H9 (cell line): ENCODE results near the gene LRP1B. TPM values are rescaled to one million over a fixed set of nuclear protein-coding genes. Genes with fewer than 3 reads are reported as not detected.
"Not testable (repeated sequence)": the region's sequence is repeated elsewhere in the genome, so short reads cannot be mapped to it uniquely, and the experiment has no call there.

Experiments used
- DNase-seq: peaks from one replicate; pipeline ENCODE4 v3.0.0-alpha.2; 2017
- H2AFZ ChIP-seq: one replicate; pipeline ENCODE4 v1.6.1; 2013; ENCODE audit warnings: mild to moderate bottlenecking, low read length, control low read depth, moderate library complexity
- H2AK5ac ChIP-seq: 2 replicates; pipeline ENCODE4 v1.6.1; 2013; ENCODE audit warnings: low read length, control low read depth, mixed read lengths; ENCODE audit not compliant: insufficient read length
- H2BK120ac ChIP-seq: one replicate; pipeline ENCODE4 v1.6.1; 2013; ENCODE audit warnings: low read depth, mild to moderate bottlenecking, low read length, control low read depth, inconsistent platforms; ENCODE audit not compliant: poor library complexity, severe bottlenecking
- H2BK12ac ChIP-seq: 2 replicates; pipeline ENCODE4 v1.6.1; 2013; ENCODE audit warnings: low read length, control low read depth, mixed read lengths, low read depth; ENCODE audit not compliant: insufficient read length
- H2BK15ac ChIP-seq: 2 replicates; pipeline ENCODE4 v1.6.1; 2013; ENCODE audit warnings: low read depth, low read length, control low read depth
- H2BK20ac ChIP-seq: one replicate; pipeline ENCODE4 v1.6.1; 2013; ENCODE audit warnings: low read depth, mild to moderate bottlenecking, low read length, control low read depth, inconsistent platforms; ENCODE audit not compliant: poor library complexity, severe bottlenecking
- H2BK5ac ChIP-seq: 2 replicates; pipeline ENCODE4 v1.6.1; 2013; ENCODE audit warnings: low read length, control low read depth, mixed read lengths; ENCODE audit not compliant: insufficient read length
- H3K14ac ChIP-seq: 2 replicates; pipeline ENCODE4 v1.6.1; 2013; ENCODE audit warnings: low read length, control low read depth; ENCODE audit not compliant: insufficient read depth
- H3K18ac ChIP-seq: 2 replicates; pipeline ENCODE4 v1.6.1; 2013; ENCODE audit warnings: low read depth, mild to moderate bottlenecking, mixed read lengths, low read length, control low read depth; ENCODE audit not compliant: insufficient read length
- H3K23ac ChIP-seq: 2 replicates; pipeline ENCODE4 v1.6.1; 2013; ENCODE audit warnings: low read length, control low read depth, mixed read lengths, low read depth; ENCODE audit not compliant: insufficient read length
- H3K23me2 ChIP-seq: 2 replicates; pipeline ENCODE4 v1.6.1; 2013; ENCODE audit warnings: low read depth, mild to moderate bottlenecking, mixed read lengths, low read length, control low read depth; ENCODE audit not compliant: insufficient read length, poor library complexity, severe bottlenecking
- H3K27ac ChIP-seq: 2 replicates; pipeline ENCODE4 v1.5.1; 2013; ENCODE audit warnings: low read length, control low read depth, mixed read lengths, low read depth; ENCODE audit not compliant: insufficient read length
- H3K27me3 ChIP-seq: 2 replicates; pipeline ENCODE4 v1.6.1; 2013; ENCODE audit warnings: low read length, control low read depth, inconsistent platforms; ENCODE audit not compliant: insufficient read depth
- H3K4ac ChIP-seq: 2 replicates; pipeline ENCODE4 v1.6.1; 2013; ENCODE audit warnings: low read depth, mild to moderate bottlenecking, control low read depth, inconsistent platforms, low read length, moderate library complexity
- H3K4me1 ChIP-seq: 2 replicates; pipeline ENCODE4 v1.6.1; 2013; ENCODE audit warnings: low read length, control low read depth, inconsistent platforms; ENCODE audit not compliant: insufficient read depth
- H3K4me2 ChIP-seq: 2 replicates; pipeline ENCODE4 v1.6.1; 2013; ENCODE audit warnings: low read length, control low read depth, mixed read lengths; ENCODE audit not compliant: insufficient read length, insufficient read depth
- H3K56ac ChIP-seq: 2 replicates; pipeline ENCODE4 v1.6.1; 2013; ENCODE audit warnings: low read depth, mild to moderate bottlenecking, mixed read lengths, low read length, control low read depth; ENCODE audit not compliant: insufficient read length
- H3K79me1 ChIP-seq: 2 replicates; pipeline ENCODE4 v1.6.1; 2013; ENCODE audit warnings: low read depth, mild to moderate bottlenecking, moderate library complexity, low read length, control low read depth, inconsistent platforms; ENCODE audit not compliant: insufficient read depth, poor library complexity, severe bottlenecking
- H3K79me2 ChIP-seq: 2 replicates; pipeline ENCODE4 v1.6.1; 2013; ENCODE audit warnings: low read length, control low read depth, inconsistent platforms; ENCODE audit not compliant: insufficient read depth
- H3K9ac ChIP-seq: 2 replicates; pipeline ENCODE4 v1.6.1; 2013; ENCODE audit warnings: low read length, control low read depth, mixed read lengths; ENCODE audit not compliant: insufficient read length; ENCODE audit errors: extremely low read depth
- H3K9me3 ChIP-seq: one replicate; pipeline ENCODE4 v1.6.1; 2013; ENCODE audit warnings: low read depth, low read length, inconsistent platforms; ENCODE audit not compliant: control insufficient read depth
- H3T11ph ChIP-seq: one replicate; pipeline ENCODE4 v1.6.1; 2013; ENCODE audit warnings: mild to moderate bottlenecking, low read length, control low read depth, inconsistent platforms
- H4K20me1 ChIP-seq: one replicate; pipeline ENCODE4 v1.6.1; 2013; ENCODE audit not compliant: control insufficient read depth, insufficient read length, insufficient read depth
- H4K5ac ChIP-seq: 2 replicates; pipeline ENCODE4 v1.6.1; 2013; ENCODE audit warnings: low read depth, mild to moderate bottlenecking, mixed read lengths, low read length, control low read depth; ENCODE audit not compliant: insufficient read length
- H4K8ac ChIP-seq: replicated peaks from 2 replicates; pipeline ENCODE4 v1.6.1; 2013; ENCODE audit warnings: low read length, control low read depth, mixed read lengths, low read depth; ENCODE audit not compliant: insufficient read length
- H4K91ac ChIP-seq: 2 replicates; pipeline ENCODE4 v1.6.1; 2013; ENCODE audit warnings: low read depth, mild to moderate bottlenecking, moderate library complexity, mixed read lengths, low read length, control low read depth; ENCODE audit not compliant: insufficient read length
- H3K27ac Mint-ChIP-seq, 3 experiments: 2 replicates in 2 of 3; 3 replicates in 1 of 3; pipeline ENCODE4 v1.8.0; 2020 to 2021; ENCODE audit warnings: mixed read lengths in 3 of 3, mild to moderate bottlenecking in 1 of 3, moderate library complexity in 1 of 3
- H3K27me3 Mint-ChIP-seq: 2 replicates; pipeline ENCODE4 v1.8.0; 2021; ENCODE audit warnings: low read depth, mild to moderate bottlenecking, moderate library complexity, mixed read lengths
- H3K36me3 Mint-ChIP-seq, 3 experiments: 2 replicates in 2 of 3; 3 replicates in 1 of 3; pipeline ENCODE4 v1.8.0; 2020 to 2021; ENCODE audit warnings: low read depth in 3 of 3, mixed read lengths in 3 of 3; ENCODE audit not compliant: insufficient read depth in 1 of 3
- H3K4me1 Mint-ChIP-seq, 2 experiments: 2 replicates each; pipeline ENCODE4 v1.8.0; 2020; ENCODE audit warnings: mixed read lengths in 2 of 2
- H3K4me3 Mint-ChIP-seq, 2 experiments: 2 replicates in 1 of 2; 3 replicates in 1 of 2; pipeline ENCODE4 v1.8.0; 2020 to 2021; ENCODE audit warnings: mild to moderate bottlenecking in 2 of 2, mixed read lengths in 2 of 2, moderate library complexity in 1 of 2
- H3K9me3 Mint-ChIP-seq, 2 experiments: 2 replicates in 1 of 2; 3 replicates in 1 of 2; pipeline ENCODE4 v1.8.0; 2020; ENCODE audit warnings: mild to moderate bottlenecking in 2 of 2, mixed read lengths in 2 of 2, moderate library complexity in 1 of 2
- CTCF ChIP-seq: fragments of 200-600 bp; sonication (generic); conservative IDR thresholded peaks from 3 replicates; pipeline ENCODE4 v1.8.0; 2021; ENCODE audit warnings: antibody characterized with exemption, mild to moderate bottlenecking
- WGBS: extraction: QIAGEN DNeasy Blood & Tissue Kit; methylation state at CpG from one replicate; pipeline ENCODE4 v1.1.7; 2013; ENCODE audit warnings: missing lambda C conversion rate, low lambda C conversion rate, mixed read lengths; ENCODE audit not compliant: insufficient read length; ENCODE audit errors: extremely low coverage; 5-methylcytosine and 5-hydroxymethylcytosine counted together
- total RNA-seq: library from RNA; stranded (reverse); gene quantifications from 2 replicates; pipeline ENCODE4 v1.2.1, GENCODE V29; 2021

Gene LRP1B
- total RNA-seq, 1 experiment from 2014 or later, result not detected

- Histone ChIP-seq H4K20me1 (no peaks in the 10 kb centered on the region), H2AK5ac (no peak overlapping the region), H2BK15ac (no peak overlapping the region), H4K5ac (no peak overlapping the region), H3K14ac (no peak overlapping the region), H3K79me2 (no peaks in the 10 kb centered on the region), H4K8ac (no peak overlapping the region), H3K56ac (no peak overlapping the region), H2BK12ac (no peak overlapping the region), H3K23me2 (no peaks in the 10 kb centered on the region), H3K9me3 (no peaks in the 10 kb centered on the region), H2BK5ac (no peak overlapping the region), H2BK20ac (no peak overlapping the region), H3K18ac (no peak overlapping the region), H3K23ac (no peak overlapping the region), H3K4me2 (no peak overlapping the region), H2BK120ac (no peak overlapping the region), H3K9ac (no peak overlapping the region), H2AFZ (no peak overlapping the region), H3K27ac (no peak overlapping the region), H3K79me1 (no peaks in the 10 kb centered on the region), H3K27me3 (no peaks in the 10 kb centered on the region), H4K91ac (no peak overlapping the region), H3K4ac (no peak overlapping the region), H3T11ph (no peak overlapping the region), H3K4me1 (no peaks in the 10 kb centered on the region; the same call in 1 of the 2 replicates)
- Mint-ChIP-seq H3K27ac (peak overlapping the region in 1 of 3 experiments; percentile 68; a peak in 2 of 7 replicates), H3K27me3 (no peaks in the 10 kb centered on the region), H3K36me3 (no peaks in the 10 kb centered on the region), H3K4me1 (peaks cover 3 to 13% of the 10 kb centered on the region in 2 experiments; a peak in 2 of 4 replicates), H3K4me3 (no peak overlapping the region), H3K9me3 (no peaks in the 10 kb centered on the region)
- no CpG with 5 or more reads among the region's 5 CpGs for WGBS
- TF ChIP-seq CTCF, result no peak
- DNase-seq, result no peak
Observed at GRCh38 chr2:140436936-140437335, 1693.9 kb downstream of the LRP1B start.

GRCh38 chr2:140427033-140427432 is 1703.8 kb downstream of the LRP1B start:
- H2BK120ac ChIP-seq, H2AK5ac ChIP-seq, H2BK15ac ChIP-seq, H3K4me2 ChIP-seq, H4K91ac ChIP-seq, H3K36me3 Mint-ChIP-seq, H4K20me1 ChIP-seq, H3K27ac Mint-ChIP-seq, H3K4ac ChIP-seq, H3K14ac ChIP-seq, H2BK20ac ChIP-seq, H3K4me1 ChIP-seq, H3K79me1 ChIP-seq, H3K9me3 ChIP-seq, DNase-seq, H3K4me3 Mint-ChIP-seq, H4K8ac ChIP-seq, H2BK5ac ChIP-seq, H3K18ac ChIP-seq, H3K4me1 Mint-ChIP-seq, H3K23ac ChIP-seq, H3K27me3 Mint-ChIP-seq, H2BK12ac ChIP-seq, H3K27ac ChIP-seq, H3T11ph ChIP-seq, H3K56ac ChIP-seq, H4K5ac ChIP-seq, H2AFZ ChIP-seq, H3K27me3 ChIP-seq, H3K23me2 ChIP-seq, H3K9ac ChIP-seq, H3K79me2 ChIP-seq: not testable (repeated sequence)
- WGBS, result no CpG with 5 or more reads among the region's 18 CpGs
- H3K9me3 Mint-ChIP-seq, result peaks cover 9 to 11% of the 10 kb centered on the region in 2 experiments; a peak in 4 of 5 replicates
